HG02852 (cell line): ENCODE data around the gene SNX19.
"Not testable (repeated sequence)": the region's sequence is repeated elsewhere in the genome, so short reads cannot be mapped to it uniquely, and the experiment has no call there.

ENCODE experiments used
- ATAC-seq: cut with Tn5 transposase; IDR thresholded peaks from one replicate; pipeline ENCODE4 v1.9.1; 2021; ENCODE audit warnings: mild to moderate bottlenecking, moderate library complexity; ENCODE audit not compliant: unreplicated experiment

SNX19 gene, protein sequence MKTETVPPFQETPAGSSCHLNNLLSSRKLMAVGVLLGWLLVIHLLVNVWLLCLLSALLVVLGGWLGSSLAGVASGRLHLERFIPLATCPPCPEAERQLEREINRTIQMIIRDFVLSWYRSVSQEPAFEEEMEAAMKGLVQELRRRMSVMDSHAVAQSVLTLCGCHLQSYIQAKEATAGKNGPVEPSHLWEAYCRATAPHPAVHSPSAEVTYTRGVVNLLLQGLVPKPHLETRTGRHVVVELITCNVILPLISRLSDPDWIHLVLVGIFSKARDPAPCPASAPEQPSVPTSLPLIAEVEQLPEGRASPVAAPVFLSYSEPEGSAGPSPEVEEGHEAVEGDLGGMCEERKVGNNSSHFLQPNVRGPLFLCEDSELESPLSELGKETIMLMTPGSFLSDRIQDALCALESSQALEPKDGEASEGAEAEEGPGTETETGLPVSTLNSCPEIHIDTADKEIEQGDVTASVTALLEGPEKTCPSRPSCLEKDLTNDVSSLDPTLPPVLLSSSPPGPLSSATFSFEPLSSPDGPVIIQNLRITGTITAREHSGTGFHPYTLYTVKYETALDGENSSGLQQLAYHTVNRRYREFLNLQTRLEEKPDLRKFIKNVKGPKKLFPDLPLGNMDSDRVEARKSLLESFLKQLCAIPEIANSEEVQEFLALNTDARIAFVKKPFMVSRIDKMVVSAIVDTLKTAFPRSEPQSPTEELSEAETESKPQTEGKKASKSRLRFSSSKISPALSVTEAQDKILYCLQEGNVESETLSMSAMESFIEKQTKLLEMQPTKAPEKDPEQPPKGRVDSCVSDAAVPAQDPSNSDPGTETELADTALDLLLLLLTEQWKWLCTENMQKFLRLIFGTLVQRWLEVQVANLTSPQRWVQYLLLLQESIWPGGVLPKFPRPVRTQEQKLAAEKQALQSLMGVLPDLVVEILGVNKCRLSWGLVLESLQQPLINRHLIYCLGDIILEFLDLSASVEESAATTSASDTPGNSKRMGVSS

DNA sequence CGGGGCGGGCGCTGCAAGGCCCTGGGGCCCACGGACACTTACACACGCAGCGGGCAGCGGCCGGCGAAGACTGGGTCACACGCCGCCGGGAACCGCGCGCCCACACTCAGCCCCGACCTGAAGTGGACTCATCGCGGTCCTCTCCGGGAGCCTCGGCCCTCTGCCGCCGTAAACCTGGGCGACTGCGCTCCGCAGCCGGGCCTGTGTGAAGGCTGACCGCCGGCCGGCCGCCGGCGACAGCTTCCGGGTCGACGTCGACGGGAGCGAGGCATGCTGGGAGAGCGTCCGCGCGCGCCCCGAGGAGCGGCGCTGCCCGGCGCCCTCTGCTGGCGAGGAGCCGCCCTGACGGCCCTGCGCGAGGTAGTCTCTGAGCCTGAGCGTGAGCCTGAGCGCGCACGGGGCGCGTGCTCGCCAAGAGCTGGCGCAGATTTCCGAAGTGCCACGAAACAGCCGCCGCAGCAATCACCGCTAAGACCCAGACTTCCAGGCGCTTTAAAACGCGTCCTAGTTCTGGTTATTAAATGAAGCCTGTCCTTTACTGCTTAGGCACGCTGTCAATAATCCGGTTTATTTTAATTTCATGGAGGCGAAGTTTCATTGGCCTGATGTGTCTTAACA is at the start of gene SNX19:
TSS of gene SNX19 (minus strand) at position 242 of the 618 bp plus-strand sequence. CDS start 540 bp downstream, outside the sequence.
- ATAC-seq = peak; percentile 99

DNA sequence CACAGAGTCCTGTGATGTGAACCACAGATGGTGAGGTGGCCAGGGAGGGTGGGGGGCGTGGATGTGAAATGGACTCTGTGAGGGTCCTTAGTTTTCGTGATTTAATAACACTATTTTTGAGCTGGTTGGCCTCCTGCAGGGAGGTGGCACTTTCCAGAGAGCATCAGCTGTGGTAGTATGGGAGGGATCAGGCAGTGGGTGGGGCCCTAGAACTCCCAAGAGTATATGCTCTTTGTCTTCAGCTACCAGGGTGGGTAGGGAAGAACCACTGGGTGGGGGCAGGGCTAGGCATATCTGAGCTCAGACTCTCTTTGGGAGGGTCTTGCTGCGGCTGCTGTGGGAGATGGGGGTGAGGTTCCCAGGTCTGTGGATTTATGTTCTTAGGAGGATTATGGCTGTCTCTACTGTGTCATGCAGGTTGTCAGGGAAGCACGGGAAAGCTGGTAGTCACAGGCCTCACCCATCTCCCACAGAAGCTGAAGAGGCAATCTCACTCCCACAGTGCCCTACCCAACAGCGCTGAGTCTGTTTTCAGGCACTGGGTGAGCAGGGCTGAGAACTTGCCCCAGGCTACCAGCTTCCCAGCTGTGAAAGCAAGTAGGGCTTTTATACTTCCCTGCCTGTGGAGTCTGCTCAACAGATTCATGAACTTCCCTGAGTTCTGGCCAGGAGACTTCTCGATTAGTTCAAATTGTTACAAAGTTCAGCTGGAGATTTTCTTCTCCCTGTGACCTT is 47.9 kb upstream of the SNX19 start:
- ATAC-seq = no peak

DNA sequence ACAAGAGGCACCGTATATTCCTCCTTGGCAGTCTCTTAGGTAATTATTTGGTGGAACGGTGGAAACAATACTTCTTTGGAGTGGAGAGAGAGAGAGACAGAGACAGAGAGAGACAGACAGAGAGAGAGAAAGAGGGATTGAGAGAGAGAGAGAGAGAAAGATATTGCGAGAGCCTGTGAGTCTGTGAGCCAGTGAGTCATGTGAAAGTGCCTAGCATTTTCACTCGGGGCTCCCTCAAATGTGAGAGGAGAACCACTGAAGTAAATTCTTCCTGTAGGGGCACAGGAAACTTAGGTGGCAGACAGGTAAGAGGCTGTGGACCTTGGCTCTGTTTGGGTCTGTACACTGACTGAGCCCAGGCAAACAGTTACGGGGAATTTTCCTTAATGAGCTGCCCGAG is 31.6 kb upstream of the SNX19 start:
- ATAC-seq = no peak

DNA sequence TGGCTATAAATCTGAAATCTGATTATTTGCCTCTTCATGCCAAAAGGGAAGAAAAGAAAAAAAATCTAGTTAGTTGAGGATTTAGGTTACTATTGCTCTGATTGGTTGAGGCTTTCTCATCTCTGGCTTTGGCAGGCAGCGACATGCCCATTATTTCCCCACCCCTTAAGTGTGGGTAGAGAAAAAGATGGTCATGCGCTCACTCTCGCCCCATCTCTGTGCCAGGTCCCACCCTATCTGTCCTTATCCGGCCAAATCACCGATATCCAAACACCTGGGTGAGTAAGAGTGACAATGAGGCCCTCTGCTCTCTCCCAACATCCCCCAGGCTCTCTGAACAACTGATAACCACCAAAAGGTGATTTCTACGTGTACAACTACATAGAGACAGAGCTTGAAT is 31.2 kb upstream of the SNX19 start:
- no peak for ATAC-seq

DNA sequence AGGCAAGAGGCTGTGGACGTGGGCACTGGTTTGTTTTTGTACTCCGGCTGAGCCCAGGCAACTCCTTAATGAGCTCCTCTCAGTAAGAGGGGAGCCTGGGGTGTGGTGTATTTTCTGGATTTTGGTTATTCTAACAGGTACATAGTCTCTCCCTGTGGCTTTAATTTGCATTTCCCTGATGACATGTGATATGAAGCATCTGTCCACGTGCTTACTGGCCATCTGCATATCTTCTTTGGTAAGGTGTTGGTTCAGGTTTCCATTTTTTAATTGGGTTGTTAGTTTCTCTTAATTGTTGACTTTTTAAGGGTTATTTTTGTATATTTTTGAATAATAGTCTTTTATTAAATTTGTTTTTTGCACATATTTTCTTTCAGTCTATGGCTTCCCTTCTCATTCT is 30.8 kb upstream of the SNX19 start:
- no peak for ATAC-seq

DNA sequence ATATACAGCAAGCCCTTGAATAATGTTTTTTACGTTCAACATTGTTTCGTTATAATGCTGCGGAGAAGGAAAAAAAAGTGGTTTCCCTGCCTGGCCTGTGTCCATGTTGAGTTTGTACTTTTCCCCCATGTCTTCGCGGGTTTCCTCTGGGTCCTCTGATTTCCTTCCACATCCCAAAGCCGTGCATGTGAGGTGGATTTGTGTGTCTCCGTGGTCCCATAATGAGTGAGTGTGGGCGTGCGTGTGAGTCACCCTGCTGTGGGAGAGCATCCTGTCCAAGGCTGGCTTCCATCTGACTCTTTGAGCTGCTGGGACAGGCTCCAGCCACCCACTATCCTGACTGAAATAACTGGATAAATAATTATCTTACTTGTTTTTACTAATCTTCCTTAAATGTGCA is 29.6 kb upstream of the SNX19 start:
- ATAC-seq = no peak

DNA sequence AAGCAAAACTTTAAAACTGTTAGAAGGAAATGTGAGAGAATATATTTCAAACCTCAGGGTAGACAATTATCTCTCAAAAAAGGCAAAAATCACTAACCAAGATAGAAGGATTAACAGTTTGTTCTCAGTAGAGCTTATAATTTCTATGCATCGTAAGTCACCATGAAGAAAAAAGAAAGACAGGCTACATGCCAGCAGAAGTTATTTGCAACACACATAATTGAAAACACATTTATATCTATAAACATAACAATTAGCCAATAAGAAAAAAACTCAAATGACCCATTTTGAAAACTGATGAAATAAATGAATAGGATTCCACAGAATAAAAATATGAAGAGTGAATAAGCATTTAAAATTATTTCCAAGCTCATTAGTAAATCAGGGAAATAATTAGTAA is 24.4 kb upstream of the SNX19 start:
- ATAC-seq = no peak

- no peak for ATAC-seq
Observed at GRCh38 chr11:130937051-130937450, 20.8 kb upstream of the SNX19 start.

GRCh38 chr11:130932086-130932712 is 15.9 kb upstream of the SNX19 start:
- no peak for ATAC-seq

- ATAC-seq = no peak
Observed at GRCh38 chr11:130924750-130925149, 8.5 kb upstream of the SNX19 start.

DNA sequence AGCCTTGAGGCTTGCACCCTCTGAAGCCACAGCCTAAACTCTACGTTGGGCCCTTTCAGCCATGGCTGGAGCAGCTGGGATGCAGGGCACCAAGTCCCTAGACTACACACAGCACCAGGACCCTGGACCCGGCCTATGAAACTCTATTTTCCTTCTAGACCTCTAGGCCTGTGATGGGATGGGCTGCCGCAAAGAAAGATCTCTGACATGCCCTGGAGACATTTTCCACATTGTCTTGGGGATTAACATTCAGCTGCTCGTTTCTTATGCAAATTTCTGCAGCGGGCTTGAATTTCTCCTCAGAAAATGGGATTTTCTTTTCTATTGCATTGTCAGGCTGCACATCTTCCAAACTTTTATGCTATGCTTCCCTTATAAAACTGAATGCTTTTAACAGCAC is 4.3 kb upstream of the SNX19 start:
- not testable (repeated sequence) for ATAC-seq

DNA sequence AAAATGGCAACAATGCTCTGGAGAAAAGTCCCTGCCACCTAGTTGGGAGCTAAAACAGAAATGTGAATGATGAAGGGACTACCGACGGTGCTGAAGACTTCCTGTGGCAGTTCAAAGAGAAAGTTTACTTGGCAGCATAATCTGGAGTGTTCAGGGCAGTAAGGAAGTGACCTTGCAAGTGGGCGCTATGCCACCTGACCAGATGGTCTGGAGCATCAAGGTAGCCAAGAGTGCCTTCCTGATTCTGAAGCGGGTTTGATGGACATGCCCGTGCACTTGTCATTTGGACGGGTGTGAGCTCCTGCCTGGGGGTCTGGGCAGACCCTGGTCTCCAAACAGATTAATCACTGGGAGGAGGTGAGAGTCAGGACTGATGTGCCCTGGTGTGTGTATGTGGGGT is 1.8 kb upstream of the SNX19 start:
- no peak for ATAC-seq

DNA sequence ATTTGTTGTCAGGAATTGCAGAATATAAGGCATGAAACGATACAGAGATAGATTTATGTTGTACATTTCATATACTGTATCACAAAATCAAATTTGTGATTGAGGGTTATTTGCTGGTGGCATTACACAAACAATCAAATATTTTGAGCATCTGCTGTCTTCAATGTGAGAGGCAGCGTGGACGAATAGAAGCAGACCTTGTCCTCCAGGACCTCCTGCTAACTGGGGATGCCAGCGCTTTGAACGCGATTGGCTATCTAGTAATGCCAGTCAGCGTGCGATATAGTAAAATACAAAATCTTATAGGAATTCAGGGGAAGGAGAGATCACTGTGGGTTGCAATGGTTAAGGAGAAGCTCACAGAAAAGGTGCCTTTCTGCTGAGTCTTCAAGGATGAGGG is 631 bp upstream of the SNX19 start:
- no peak for ATAC-seq

DNA sequence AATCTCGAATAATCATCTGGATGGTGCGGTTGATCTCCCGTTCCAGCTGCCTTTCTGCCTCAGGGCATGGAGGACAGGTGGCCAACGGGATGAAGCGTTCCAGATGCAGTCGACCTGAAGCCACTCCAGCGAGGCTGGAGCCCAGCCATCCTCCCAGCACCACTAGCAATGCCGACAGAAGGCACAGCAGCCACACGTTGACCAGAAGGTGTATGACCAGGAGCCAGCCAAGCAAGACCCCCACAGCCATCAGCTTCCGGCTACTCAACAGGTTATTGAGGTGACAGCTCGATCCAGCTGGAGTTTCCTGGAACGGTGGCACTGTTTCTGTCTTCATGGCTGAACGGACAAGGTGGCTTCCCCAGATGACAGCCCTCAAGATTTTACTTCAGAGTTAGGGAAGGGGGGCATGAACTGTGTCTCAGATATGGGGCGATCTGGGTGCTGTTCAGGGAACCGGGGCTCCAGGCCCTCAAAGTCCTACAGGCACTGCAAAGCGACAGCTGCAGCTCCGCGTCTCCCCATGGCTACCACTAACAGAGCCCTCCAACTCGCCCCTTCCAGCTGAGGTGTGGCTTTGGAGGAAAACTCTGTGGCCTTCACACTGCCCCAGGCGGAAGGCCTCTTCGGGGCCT is 559 bp downstream of the SNX19 start:
- ATAC-seq = peak; percentile 3

DNA sequence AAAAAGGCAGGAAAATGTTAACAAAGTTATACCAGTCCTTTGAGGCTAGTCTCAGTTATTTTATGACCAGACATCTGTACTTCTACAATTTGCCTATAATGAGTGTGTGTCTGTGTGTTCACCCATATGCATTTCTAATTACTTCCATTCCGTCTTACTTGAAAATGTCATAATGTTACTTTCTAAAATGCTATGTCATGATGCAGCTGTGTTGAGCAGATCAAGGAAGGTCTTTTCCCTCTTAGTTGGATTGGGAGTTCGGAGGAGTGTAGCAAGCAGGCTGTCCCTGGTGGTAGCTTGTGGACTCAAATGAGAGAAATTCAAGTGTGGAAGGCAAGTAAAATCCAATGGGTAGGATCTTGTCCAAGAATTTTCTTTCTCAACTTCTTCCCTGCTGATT is 3.0 kb downstream of the SNX19 start:
- ATAC-seq = no peak

GRCh38 chr11:130912552-130912951 is 3.7 kb downstream of the SNX19 start:
- no peak for ATAC-seq

- no peak for ATAC-seq
Observed at GRCh38 chr11:130911306-130911705, 5.0 kb downstream of the SNX19 start.

DNA sequence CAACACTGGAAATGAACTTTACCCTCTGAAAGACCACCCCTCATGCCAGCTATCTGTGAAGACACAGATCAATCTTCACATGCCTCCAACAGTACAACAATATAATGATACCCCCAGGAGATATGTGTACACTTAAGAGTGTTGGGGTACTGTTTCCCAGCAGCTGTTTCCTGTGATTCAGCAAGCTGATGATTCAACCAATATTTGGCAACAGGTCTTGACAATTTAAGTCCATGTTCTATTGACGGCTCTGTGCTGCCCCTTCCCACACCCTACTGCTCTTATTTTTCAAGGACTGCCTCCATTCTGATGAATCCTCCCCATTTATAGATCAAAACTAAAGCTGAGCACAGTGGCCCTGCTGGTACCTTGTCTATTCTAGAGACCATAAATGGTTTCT is 6.6 kb downstream of the SNX19 start:
- ATAC-seq = no peak

- ATAC-seq = no peak
Observed at GRCh38 chr11:130908770-130909625, 7.3 kb downstream of the SNX19 start.
